ENCODE results near the gene GM2A. TPM values are rescaled to one million over a fixed set of nuclear protein-coding genes. Genes with fewer than 3 reads are reported as not detected.
"Not testable (repeated sequence)": the region's sequence is repeated elsewhere in the genome, so short reads cannot be mapped to it uniquely, and the experiment has no call there.

Gene GM2A
- polyA plus RNA-seq, 10 donors = 18.1 to 30.5 (median 21.6) TPM

DNA sequence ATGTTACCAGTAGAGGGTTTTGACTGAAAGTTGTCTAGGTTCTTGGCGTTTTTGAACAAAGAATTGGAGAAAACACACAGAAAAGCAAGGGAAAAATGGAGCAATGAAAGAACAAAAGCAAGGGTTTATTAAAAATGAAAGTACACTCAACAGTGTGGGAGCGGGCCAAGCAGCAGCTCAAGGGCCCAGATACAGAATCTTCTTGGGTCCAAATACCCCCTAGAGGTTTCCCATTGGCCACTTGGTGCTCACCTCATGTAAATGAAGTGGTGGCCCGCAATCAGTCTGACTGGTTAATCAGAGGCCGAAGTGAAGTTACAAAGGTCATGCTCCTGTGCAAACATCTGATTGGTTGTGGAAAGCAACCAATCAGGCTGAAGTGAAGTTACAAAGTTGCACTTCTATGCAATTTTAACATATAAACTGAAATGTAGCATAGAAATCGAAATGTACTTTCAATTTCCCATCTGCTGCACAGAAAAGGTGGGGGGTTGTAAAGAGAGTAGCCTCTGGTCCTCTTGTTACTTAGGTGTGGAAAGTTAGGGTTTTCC is 1.9 kb upstream of the GM2A start:
- no peak for DNase-seq

DNA sequence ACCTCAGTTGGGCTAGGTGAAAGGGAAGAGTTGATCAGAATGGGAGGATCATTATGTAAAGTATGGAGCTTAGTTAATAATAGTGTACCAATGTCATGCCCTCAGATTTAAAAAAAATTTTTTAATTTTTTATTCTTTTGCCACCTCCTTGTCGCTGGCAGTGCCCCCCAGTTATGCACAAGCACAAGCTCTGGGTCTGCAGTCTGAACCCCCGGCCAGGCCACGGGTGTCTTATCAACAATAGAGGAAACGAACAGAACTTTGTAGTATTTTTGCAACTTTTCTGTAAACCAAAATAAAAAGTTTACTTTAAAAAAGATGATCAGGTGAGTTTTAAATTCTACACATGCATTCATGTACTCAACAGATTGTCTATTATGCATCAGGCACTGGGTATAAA is 1.4 kb upstream of the GM2A start:
- DNase-seq = no peak

DNA sequence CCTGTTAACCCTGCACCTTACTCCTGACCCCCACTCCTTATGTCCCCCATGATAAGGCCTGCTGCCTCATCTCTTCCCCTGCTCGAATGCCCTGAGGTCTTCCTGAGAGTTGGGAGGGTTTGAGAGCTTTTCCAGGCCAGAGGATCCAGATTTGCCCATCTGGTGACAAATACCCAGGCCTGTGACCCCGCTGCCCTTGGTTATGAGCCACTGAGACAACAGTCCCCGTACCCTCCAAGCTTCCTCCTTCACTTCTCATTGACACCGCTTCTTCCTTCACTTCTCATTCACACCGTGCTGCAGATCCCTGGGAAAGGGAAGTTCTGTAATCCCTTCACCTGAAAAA is 593 bp downstream of the GM2A start:
- no peak for DNase-seq

DNA sequence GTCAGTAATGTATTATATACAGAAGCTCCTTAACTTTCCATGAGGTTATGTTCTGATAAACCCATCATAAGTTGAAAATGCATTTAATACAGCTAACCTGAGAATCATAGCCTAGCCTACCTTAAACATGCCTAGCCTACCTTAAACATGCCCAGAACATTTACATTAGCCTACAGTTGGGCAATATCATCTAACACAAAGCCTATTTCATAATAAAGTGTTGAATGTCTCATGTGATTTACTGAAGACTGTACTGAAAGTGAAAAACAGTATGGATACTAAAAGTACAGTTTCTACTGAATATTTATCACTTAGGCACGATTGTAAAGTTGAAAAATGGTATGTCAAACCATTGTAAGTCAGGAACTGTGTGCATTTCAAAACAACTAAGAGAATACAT is 1.6 kb downstream of the GM2A start:
- no peak for DNase-seq

DNA sequence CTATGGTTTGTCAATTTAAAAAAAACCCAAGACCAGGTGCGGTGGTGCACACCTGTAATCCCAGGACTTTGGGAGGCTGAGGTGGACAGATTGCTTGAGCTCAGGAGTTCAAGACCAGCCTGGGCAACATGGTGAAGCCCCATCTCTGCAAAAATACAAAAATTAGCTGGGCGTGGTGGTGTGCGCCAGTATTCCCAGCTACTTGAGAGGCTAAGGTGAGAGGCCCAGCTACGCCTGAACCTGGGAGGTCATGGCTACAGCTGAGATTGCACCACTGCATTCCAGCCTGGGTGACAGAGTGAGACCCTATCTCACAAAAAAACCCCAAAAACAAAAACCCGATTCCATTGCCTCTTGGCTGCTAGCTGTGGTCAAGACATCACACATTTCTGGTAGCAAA is 2.0 kb downstream of the GM2A start:
- DNase-seq = not testable (repeated sequence)

DNA sequence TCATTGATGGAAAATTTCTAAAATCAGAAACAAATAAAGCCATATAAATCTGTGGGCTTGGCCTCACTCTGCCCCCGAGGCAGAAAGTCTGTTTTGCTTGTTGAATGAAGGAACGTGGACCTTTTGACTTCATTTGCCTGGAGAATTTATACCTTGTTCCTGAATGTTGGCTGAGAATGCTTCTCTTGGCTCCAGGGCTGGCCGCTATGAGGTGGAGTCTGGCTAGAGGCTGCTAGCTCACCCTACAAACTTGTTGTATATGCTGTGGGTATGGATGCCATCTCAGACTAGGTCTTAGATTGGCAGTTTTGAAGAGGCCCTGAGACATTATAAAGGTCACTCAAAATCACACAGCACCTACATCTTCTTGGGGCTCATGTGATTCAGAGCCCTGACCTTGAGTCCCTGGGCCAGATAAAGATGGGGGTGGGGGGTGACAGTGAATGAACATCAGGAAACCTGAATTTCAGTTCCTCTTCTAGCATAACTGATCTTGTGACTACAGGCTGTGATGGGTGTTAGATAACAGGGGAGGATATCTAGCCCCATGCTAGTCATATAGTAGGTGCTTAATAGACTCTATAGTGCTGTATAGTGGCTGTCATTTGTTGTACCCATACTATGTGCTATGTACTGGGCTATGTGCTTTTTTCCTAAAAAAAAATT is 2.8 kb downstream of the GM2A start:
- no peak for DNase-seq

DNA sequence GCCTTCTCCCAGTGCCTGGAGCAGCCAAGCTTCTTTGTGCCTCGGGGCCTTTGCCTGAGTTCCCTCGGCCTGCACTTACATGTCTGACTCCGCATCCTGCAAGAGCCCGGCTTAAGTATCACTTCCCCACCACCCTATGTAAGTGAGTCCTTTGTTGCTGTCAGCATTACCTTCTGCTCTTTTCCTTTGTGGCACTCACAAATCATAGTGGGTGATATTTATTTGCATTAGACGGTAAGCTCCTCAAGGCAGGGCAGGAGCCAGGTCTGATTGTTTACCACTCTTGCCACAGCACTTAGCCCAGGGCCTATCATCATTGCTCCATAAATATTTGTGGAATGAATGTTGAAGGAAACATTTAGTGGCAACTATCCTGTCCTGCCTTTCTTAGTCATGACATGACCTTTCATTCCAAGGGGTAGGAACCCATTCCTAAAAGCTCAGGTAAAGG is 4.8 kb downstream of the GM2A start:
- DNase-seq = no peak

DNA sequence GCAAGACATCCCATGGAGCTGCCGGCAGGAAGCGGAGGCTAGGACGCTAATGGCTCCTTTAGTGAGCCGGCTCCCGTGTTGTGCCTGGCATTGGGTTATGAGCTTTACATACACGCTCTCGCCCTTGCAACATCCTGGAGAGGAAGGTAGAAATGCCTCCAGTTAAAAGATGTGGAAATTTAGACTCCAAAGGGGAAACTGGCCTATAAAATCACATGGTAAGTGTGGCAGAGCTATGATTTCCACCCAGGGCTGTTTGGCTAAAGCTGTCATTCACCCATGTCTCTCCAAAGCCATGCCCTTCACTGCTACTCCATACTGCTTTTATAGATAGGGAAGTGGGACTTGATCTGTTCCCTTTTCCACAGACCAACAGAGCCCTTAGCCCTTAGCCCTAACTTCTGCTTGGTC is 5.2 kb downstream of the GM2A start:
- DNase-seq = no peak

DNA sequence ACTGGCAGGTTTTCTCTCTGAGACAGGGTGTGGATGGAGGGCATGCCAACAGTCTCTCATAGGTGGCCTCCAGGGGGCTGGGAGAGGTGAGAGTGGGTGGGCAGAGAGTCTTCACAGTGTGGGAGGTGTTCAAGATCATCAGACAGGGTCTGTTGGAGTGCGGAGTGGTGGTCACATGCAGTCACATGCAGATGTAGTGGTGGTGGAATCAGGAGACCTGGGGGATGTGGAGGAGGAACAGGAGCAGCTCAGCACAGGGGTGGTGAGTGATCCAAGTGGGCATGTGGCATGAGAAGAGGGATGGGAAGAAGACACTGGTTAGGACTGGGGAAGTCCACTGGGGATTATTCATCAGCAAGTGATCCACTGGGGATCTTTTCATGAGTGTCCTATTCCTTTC is 5.8 kb downstream of the GM2A start:
- DNase-seq = no peak

DNA sequence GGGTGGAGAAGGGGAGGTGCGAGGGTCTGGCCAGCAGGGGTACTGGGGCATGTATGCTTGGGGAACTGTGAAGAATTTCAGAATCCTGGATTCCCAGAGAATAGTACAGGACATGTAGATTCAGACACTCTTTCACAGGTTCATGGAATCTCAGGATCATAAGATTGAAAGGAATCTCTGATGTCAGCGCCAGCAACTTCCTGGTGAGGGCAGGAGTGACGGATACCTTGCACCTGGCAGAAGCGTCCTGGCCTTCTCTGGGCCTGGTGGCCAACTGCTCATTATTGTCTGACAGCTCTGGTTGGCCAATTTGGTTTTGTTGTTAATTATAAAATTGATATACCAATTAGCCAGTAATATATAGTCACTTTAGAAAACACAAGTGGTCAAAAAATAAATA is 6.9 kb downstream of the GM2A start:
- DNase-seq = no peak

DNA sequence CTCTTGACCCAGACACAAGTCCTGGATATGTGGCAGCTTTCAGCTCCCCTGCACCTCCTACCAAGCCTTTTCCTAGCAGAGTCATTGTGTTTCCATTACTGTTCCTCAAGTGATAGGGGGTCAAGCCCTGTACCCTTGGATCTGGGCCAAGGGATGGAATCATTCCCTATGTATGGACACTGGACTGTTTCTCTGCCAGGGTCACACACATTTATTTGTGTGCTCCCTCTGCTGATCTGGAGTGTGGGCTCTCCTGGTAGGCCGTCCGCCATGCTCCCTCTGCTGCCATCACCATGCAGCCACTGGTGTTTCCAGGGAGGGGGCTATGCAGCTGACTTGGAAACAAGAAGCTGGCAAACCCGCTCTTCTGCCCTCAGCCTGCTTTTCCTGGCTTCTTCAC is 9.5 kb downstream of the GM2A start:
- no peak for DNase-seq

DNA sequence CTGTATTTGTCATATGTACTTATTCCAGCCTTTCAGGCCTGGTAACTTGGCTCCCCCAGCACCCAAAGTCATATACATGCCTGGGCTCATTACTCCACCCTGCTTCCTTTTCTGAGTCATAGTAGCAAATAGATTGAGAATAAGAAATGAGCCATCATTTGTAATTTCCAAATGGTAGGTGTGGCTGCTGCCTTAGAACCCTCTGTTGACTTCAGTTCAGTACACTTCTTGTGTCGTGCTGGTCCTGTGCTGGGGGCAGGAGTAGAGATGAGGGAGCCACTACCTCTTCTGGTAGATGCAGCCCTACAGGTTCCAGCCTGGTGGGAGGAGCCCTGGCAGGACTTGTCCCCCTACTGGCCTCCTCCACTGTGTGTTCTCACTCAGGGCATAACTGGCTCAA is 11.1 kb downstream of the GM2A start:
- DNase-seq = no peak

DNA sequence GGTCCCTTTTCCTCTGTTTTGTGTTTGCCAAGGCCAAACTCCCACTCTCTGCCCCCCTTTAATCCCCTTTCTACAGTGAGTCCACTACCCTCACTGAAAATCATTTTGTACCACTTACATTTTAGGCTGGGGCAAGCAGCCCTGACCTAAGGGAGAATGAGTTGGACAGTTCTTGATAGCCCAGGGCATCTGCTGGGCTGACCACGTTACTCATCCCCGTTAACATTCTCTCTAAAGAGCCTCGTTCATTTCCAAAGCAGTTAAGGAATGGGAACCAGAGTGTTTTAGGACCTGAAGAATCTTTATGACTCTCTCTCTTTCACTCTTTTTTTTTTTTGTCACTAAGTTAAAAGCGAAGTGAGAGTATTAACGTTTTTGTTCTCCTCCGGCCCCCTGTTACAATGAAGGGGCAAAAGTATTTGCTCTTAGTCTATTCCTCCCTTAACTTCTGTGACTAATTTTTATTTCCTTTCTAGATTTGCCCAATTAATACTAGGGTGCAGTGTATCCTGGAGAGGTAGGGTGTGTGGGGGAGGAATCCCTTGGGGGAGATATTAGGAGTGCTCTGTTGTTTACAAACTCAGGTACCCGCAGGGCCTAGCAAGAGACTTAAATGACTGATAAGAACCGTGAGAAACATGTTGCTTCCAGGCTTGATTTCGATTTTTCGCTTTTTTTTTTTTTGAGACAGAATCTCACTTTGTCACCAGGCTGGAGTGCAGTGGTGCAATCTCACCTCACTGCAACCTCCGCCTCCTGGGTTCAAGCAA is 14.7 kb downstream of the GM2A start:
- DNase-seq = no peak

DNA sequence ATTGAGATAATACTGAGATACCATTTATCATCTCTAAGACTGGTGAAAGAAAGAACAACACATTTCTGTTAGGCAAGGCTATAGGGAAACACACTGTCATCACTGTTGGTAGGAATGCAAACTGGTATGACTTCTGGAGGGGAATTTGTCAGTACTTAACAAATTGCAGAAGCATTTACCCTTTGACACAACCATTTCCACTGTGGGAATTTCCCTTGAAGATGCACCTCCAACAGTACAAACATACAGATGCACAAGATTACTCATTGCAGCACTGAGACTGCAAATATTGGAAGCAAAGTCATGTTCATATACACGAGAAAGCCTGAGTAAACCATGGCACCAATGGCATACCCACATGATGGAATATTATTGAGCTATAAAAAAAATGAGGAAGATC is 17.6 kb downstream of the GM2A start:
- DNase-seq = no peak

DNA sequence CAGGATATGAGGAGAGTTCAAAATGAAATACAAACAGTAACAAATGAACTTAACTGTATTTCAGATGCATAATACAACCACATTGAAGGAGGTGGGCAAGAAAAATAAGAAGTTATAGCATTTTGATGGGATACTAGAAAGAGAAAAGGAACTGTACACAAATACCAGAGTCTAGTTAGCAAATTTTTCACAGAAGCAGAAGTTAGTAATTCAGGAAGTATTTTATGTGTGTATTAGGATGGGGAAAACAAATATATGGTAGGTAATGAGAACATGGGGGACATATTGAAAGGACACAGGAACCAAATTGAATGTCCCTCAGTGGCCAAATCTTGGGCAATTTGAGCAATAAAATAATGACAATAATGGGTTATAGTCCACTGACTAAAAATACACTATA is 18.4 kb downstream of the GM2A start:
- no peak for DNase-seq

DNA sequence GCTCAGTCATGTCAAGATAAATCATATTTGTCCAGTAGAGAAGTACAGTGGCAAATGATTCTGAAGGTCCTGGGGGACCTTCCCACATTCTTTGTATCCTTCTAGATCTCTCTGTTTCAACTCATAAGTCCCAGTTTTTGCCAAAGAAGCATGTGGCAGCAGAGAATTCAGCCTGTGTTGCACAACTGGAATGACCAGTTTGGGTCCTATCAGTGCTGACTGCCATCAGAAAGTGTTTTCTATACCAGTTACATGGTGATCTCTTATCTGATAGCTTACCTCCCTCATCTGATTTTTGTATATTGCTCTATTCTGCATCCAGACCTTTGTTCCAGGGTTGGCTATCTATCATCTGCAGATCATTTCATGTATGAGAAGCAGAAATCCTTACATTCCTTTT is 21.7 kb downstream of the GM2A start:
- no peak for DNase-seq

DNA sequence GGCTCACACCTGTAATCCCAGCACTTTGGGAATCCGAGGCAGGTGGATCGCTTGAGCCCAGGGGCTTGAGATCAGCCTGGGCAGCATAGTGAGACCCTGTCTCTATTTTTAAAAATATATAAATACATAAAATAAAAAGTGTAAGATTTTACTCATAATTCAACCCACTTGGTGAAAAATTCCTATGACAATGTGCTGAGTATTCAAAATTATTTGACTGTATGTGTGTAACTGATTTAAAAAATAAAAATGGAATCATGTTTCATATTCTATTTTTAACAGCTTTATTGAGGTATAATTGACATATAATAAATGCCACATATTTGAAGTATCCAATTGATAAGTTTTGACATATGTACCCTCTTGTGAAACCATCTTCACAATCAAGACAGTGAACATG is 22.8 kb downstream of the GM2A start:
- no peak for DNase-seq

DNA sequence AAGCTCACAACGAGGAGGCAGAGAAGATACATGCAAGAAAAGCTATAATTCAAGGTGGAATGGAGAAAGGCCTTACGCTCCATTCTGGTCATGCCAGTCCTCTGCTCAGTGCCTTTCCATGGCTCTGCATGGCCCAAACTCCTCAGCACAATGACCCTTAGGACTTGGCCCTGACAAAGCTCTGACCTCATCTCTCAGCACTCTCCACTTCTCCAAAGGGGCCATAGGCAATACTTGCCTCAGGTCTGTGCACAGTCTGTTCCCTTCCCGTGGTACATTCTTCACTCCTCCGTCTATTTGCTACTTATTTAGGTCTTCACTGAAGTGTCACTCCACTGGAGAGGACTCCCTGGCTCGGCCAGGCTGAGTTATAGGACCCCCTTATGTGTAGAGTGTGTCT is 25.9 kb downstream of the GM2A start:
- DNase-seq = no peak

DNA sequence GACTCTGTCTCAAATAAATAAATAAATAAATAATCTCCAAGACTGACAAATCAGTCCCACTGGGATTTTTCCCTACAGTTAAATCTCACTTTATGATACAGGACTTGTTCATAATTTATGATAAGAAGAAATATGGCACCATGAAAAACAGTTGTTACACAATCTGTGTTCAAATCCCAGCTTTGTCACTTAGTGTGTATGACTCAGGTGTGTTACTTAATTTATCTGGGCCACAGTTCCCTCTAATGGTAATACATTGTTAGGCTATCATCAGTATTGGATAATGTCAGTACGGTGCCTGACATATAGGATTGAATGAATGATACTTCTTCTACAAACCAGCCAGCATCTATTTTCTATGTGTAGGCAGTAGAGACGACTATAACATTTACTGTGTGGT is 27.5 kb downstream of the GM2A start:
- no peak for DNase-seq

DNA sequence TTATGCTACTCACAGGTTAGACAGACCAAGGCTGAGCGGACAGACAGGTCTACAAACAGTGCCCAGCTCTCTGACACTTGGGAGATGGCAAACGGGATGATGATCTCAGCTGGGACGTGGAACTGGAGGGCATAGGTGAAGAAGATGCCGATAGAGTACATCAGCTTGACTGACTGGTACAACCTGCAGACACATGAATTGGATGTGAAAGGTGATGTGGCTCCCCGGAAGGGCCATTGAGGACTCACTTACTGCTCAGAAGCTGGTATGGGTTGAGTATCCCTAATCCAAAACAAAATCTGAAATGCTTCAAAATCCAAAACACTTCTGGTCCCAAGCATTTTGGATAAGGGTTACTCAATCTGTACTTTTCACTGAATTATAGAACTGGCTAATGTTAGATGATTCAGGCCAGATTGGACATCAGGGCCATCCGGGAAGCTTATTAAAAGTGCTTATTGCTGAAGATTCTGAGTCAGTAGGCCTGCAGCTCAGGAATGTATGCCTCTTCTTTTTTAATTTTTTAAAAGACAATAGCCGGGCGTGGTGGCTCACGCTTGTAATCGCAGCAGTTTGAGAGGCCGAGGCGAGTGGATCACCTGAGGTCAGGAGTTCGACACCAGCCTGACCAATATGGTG is 28.1 kb downstream of the GM2A start:
- DNase-seq = no peak

DNA sequence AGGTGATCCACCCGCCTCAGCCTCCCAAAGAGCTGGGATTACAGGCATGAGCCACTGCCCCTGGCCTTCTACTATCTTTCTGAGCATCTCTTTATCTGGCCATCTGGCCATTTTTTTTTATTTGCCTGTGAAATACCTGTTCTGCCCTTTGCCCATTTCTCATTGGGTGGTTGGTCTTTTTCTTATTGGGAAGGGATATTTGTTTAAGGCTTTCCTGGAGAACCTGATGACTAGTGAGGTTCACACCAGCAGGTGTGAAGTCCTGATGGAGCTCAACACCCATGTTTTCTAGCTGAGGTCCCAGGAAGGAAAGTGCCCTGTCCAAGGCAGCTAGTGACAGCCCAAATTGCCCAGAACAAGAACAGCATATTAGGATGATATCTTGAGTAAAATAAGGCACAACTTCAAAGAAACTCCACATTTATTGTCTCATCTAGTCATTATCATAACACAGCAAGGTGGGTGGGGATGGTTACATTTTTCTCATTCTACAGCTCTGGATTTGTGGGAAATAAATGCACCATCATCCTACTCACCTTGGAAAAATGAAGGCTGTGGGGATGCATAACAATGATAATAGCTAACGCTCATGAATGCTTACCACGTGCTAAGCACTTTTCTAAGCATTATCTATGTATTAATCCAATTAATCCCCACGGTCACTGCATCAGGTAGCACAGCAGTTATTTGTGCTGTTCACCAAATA is 30.3 kb downstream of the GM2A start:
- DNase-seq = no peak

DNA sequence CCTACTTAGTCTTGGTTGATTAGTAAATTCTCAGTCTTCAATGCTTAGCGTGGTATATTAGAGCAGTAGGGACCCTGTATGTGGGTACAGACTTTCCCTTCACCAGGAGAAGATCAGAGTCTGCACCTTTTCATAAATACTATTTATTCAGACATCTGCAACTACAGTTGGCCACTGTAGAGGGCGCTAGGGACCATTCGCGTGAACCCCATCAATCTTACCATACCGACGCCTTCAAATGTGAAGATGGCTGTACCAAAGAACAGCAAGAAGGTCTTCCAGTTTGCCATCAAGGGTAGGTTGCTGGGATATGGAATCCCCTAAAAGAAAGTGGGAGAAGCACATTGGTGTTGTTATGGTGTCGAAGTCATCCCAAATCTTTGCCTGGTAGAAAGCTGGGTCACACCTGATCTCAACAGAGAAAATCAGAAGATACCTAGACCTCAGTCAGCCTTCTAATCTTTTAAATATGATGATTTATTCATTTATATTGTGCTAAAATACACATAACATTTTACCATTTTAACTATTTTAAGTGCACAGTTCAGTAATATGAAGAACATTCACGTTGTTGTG is 31.5 kb downstream of the GM2A start:
- no peak for DNase-seq
